GM12892 (cell line): ENCODE measurements around the gene MUC12.

Source experiments
- POLR2A ChIP-seq: IDR thresholded peaks from 2 replicates; pipeline ENCODE4 v1.6.1; 2011; ENCODE audit warnings: low read depth, low read length, control low read depth
- POLR2AphosphoS5 ChIP-seq: IDR thresholded peaks from 2 replicates; pipeline ENCODE4 v1.6.1; 2011; ENCODE audit warnings: low read depth, low read length, control low read depth

- TF ChIP-seq POLR2A (no peak), POLR2AphosphoS5 (no peak)
Measured at GRCh38 chr7:101031082-101031481, 61.7 kb downstream of the MUC12 start.
